ENCODE measurements around the gene DCBLD2. TPM values are rescaled to one million over a fixed set of nuclear protein-coding genes. Genes with fewer than 3 reads are reported as not detected.
"Not testable (repeated sequence)": the region's sequence is repeated elsewhere in the genome, so short reads cannot be mapped to it uniquely, and the experiment has no call there.

The DCBLD2 gene
- total RNA-seq, 2 donors from 2014 or later: 2.5 to 3.6 TPM

DNA sequence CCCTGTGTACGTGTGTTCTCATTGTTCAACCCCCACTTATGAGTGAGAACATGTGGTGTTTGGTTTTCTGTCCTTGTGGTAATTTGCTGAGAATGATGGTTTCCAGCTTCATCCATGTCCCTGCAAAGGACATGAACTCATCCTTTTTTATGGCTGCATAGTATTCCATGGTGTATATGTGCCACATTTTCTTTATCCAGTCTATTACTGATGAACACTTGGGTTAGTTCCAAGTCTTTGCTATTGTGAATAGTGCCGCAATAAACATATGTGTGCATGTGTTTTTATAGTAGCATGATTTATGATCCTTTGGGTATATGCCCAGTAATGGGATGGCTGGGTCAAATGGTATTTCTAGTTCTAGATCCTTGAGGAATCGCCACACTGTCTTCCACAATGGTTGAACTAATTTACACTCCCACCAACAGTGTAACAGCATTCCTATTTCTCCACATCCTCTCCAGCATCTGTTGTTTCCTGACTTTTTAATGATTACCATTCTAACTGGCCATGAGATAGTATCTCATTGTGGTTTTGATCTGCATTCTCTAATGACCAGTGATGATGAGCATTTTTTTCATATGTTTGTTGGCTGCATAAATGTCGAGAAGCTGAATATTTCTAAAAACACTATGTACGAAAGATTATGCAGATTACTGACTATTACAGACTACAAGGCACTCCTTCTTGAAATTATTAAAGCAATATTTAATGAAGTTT, 18.7 kb downstream of the DCBLD2 start:
- H3K27me3 Mint-ChIP-seq; H3K4me3 Mint-ChIP-seq; H3K27ac Mint-ChIP-seq; H3K9me3 Mint-ChIP-seq; H3K4me1 Mint-ChIP-seq; ATAC-seq (replicated peaks); H3K36me3 Mint-ChIP-seq (ENCODE audit: low read depth): not testable (repeated sequence)

DNA sequence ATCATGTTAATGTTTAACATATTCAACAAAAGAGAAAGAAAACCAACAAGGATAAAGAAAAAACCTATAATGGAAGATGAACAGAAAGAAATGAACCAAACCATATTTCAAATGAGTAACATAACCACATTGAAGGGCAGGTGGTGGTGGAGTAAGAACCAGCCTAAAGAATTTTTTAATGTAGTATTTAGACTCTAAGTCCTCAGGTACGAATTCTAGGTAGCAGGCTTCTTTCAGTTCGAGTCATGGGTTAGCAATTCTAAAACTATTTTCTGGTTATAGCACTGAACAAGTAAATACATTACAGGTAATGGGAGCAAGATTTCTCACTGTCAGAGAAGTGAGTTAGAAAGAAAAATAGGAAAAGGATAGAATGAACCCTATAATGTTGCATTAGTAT, 24.4 kb downstream of the DCBLD2 start:
- ATAC-seq (replicated peaks): peak; percentile 56
- Mint-ChIP-seq H3K36me3 (ENCODE audit: low read depth) (no peaks in the 10 kb centered on the region), H3K4me1 (no peaks in the 10 kb centered on the region), H3K27ac (no peak overlapping the region), H3K4me3 (no peak overlapping the region), H3K9me3 (no peaks in the 10 kb centered on the region), H3K27me3 (no peaks in the 10 kb centered on the region)

DNA sequence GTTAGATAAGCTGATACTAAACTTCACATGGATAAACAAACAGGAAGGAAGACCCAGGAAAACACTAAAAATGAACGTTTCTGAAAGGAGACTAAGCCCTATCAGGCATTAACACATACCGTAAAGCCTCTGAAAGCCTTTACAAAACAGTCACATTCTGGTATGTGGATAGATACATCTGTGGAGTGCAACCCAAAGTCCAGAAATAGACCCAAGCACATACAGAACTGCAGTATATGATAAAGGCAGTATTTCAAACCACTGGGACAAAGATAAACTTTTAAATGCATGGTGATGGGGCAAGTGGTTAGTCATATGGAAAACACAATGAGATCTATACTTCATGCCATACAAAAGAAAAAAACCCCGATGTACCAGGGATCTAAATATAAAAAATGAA, 26.0 kb downstream of the DCBLD2 start:
- no peak for ATAC-seq (replicated peaks)
- peaks cover 4% of the 10 kb centered on the region for H3K27me3 Mint-ChIP-seq
- H3K9me3 Mint-ChIP-seq: no peaks in the 10 kb centered on the region
- no peak overlapping the region for H3K27ac Mint-ChIP-seq
- H3K36me3 Mint-ChIP-seq (ENCODE audit: low read depth): no peaks in the 10 kb centered on the region
- no peaks in the 10 kb centered on the region for H3K4me1 Mint-ChIP-seq
- H3K4me3 Mint-ChIP-seq: no peak overlapping the region

DNA sequence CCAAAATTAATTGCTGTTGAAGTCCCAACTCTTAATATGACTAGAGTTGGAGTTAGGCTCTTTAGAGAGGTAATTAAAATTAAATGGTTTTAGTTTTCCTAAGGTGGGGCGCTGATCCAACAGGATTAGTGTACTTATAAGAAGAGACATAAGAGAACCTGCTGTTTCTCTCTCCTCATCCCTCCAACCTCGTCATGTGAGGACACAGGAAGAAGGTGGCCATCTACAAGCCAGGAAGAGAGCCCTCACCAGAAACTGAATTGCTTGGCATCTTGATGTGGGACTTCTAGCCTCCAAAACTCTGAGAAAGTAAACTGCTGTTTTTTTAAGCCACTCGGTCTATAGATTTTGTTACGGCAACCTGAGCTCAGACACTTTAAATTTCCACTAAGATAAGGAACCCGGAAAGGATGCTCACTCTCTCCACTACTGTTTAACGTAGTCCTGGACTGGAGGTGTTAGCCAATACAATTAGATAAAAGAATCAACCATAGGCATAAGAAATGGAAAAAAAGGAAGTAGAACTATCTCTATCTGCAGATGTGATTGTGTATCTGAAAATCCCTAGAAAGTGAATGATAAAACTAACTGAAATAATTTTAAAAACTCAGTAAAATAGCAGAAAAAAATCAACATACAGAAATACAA, 26.8 kb downstream of the DCBLD2 start:
- Mint-ChIP-seq H3K4me1 (no peaks in the 10 kb centered on the region), H3K4me3 (no peak overlapping the region), H3K9me3 (no peaks in the 10 kb centered on the region), H3K27me3 (peaks cover 4% of the 10 kb centered on the region), H3K36me3 (ENCODE audit: low read depth) (no peaks in the 10 kb centered on the region), H3K27ac (no peak overlapping the region)
- ATAC-seq (replicated peaks): no peak

DNA sequence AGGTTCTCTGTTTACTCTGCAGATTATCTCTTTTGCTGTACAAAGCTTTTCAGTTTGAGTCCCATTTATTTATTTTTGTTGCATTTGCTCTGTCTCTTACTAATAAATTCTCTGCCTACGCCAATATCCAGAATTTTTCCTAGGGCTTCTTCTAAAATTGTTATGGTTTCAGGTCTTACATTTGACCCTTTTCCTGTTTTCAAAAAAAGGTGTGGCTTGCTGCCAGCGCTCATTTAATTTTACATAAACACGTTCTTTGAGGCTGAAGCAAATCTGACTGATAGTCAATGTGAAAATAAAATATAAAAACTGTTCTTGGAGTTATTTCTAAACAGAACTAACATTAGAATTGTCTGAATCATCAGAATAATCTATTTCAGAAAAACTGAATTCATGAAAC, 32.1 kb downstream of the DCBLD2 start:
- Mint-ChIP-seq H3K27ac (no peak overlapping the region), H3K4me3 (no peak overlapping the region), H3K4me1 (no peaks in the 10 kb centered on the region), H3K36me3 (ENCODE audit: low read depth) (no peaks in the 10 kb centered on the region), H3K27me3 (peaks cover 4% of the 10 kb centered on the region), H3K9me3 (no peaks in the 10 kb centered on the region)
- ATAC-seq (replicated peaks): no peak

DNA sequence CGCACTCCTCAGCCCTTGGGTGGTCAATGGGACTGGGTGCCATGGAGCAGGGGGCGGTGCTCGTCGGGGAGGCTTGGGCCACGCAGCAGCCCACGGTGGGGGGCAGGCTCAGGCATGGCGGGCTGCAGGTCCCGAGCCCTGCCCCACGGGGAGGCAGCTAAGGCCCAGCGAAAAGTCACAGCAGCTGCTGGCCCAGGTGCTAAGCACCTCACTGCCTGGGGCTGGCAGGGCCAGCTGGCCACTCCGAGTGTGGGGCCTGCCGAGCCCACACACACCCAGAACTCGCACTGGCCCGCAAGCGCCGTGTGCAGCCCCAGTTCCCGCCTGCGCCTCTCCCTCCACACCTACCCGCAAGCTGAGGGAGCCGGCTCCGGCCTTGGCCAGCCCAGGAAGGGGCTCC, 43.5 kb downstream of the DCBLD2 start:
- H3K4me1 Mint-ChIP-seq; H3K27ac Mint-ChIP-seq; H3K27me3 Mint-ChIP-seq; ATAC-seq (replicated peaks); H3K36me3 Mint-ChIP-seq (ENCODE audit: low read depth); H3K4me3 Mint-ChIP-seq: not testable (repeated sequence)
- peaks cover 16% of the 10 kb centered on the region for H3K9me3 Mint-ChIP-seq

DNA sequence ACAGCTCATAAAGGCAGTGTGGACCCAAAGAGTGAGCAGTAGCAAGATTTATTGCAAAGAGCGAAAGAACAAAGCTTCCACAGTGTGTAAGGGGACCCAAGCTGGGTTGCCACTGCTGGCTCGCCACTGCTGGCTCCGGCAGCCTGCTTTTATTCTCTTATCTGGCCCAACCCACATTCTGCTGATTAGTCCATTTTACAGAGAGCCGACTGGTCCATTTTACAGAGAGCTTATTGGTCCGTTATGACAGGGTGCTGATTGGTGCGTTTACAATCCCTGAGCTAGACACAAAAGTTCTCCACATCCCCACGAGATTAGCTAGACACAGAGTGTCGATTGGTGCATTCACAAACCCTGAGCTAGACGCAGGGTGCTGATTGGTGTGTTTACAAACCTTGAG, 44.2 kb downstream of the DCBLD2 start:
- not testable (repeated sequence) for H3K4me1 Mint-ChIP-seq; ATAC-seq (replicated peaks); H3K27ac Mint-ChIP-seq; H3K27me3 Mint-ChIP-seq; H3K36me3 Mint-ChIP-seq (ENCODE audit: low read depth); H3K4me3 Mint-ChIP-seq
- H3K9me3 Mint-ChIP-seq: peaks cover 16% of the 10 kb centered on the region

DNA sequence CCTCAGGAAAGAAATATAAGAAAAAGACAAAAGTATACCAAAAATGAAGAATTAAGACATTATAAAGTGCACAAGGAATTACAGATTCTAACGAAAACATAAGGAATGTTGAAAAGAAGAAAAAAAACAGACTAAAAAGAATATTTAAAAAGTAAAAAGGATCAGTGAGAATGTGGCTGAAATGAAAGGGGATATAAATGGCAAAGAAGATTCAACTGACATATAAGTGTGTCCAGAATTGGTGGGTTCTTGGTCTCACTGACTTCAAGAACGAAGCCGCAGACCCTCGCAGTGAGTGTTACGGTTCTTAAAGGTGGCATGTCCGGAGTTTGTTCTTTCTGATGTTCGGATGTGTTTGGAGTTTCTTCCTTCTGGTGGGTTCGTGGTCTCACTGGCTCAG, 44.8 kb downstream of the DCBLD2 start:
- H3K4me3 Mint-ChIP-seq: no peak overlapping the region
- H3K27ac Mint-ChIP-seq: no peak overlapping the region
- H3K36me3 Mint-ChIP-seq (ENCODE audit: low read depth): no peaks in the 10 kb centered on the region
- no peaks in the 10 kb centered on the region for H3K27me3 Mint-ChIP-seq
- H3K9me3 Mint-ChIP-seq: peaks cover 14% of the 10 kb centered on the region
- H3K4me1 Mint-ChIP-seq: no peaks in the 10 kb centered on the region
- ATAC-seq (replicated peaks): no peak

DNA sequence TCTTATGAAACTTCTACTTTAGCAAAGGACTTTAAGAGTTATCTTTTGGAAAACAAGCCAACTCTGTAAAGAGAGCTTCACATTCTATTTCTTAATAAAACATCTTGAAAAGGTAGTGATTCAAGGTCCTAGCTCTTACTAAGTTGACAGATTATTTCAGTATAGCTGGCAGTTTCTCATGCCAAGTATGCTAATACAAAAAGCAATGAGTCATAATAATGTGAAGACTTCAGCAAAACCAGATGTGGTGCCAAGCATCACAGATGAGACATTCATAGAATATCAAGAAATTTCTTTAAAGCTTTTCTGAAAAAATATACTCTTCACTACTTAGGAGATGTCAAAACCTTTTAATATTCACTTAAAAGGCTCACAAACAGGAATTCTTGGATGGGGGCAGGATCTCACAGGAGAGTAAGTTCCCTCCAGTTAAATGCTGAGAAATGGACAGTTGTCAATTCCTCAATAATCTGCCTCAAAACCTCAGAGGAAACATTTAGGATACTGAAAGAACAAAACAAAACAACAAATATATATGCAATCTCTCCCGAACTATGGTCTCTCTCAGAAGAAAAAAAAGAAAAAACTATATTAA, 45.6 kb downstream of the DCBLD2 start:
- Mint-ChIP-seq H3K27me3 (no peaks in the 10 kb centered on the region), H3K9me3 (peaks cover 9% of the 10 kb centered on the region), H3K36me3 (ENCODE audit: low read depth) (no peaks in the 10 kb centered on the region), H3K4me1 (no peaks in the 10 kb centered on the region), H3K4me3 (no peak overlapping the region), H3K27ac (no peak overlapping the region)
- ATAC-seq (replicated peaks): no peak

DNA sequence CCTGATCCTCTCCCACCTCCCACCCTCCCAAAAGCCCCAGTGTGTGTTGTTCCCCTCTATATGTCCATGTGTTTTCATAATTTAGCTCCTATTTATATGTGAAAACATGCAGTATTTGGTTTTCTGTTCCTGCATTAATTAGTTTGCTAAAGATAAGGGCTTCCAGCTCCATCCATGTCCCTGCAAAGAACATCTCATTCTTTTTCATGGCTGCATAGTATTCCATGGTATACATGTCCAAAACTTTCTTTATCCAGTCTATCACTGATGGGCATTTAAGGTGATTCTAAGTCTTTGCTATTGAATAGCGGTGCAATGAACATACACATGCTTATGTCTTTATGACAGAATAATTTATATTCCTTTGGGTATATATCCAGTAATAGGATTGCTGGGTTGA, 53.4 kb downstream of the DCBLD2 start:
- H3K4me3 Mint-ChIP-seq: no peak overlapping the region
- no peaks in the 10 kb centered on the region for H3K4me1 Mint-ChIP-seq
- no peaks in the 10 kb centered on the region for H3K36me3 Mint-ChIP-seq (ENCODE audit: low read depth)
- no peaks in the 10 kb centered on the region for H3K27me3 Mint-ChIP-seq
- no peaks in the 10 kb centered on the region for H3K9me3 Mint-ChIP-seq
- no peak overlapping the region for H3K27ac Mint-ChIP-seq
- ATAC-seq (replicated peaks): no peak

DNA sequence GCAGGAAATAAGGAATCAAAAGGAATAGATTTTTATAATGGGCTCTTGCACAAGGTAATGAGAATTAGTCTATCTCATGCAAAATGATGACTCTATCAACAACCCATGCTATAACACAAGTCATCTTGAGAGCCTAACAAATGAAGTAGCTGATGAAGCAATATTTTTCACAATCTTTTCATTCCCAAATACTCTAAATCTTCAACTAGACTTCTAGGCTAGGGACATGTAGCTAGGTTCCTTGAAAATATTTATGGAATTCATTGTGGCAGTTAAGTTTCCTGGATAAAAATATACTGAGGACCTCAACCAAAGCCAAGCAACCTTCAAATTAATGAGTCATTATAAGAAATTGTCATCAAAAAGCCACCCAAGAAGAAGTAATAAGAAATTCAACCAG, 55.4 kb downstream of the DCBLD2 start:
- Mint-ChIP-seq H3K27ac (no peak overlapping the region), H3K27me3 (no peaks in the 10 kb centered on the region), H3K4me1 (no peaks in the 10 kb centered on the region), H3K36me3 (ENCODE audit: low read depth) (no peaks in the 10 kb centered on the region), H3K4me3 (no peak overlapping the region), H3K9me3 (no peaks in the 10 kb centered on the region)
- ATAC-seq (replicated peaks): no peak

DNA sequence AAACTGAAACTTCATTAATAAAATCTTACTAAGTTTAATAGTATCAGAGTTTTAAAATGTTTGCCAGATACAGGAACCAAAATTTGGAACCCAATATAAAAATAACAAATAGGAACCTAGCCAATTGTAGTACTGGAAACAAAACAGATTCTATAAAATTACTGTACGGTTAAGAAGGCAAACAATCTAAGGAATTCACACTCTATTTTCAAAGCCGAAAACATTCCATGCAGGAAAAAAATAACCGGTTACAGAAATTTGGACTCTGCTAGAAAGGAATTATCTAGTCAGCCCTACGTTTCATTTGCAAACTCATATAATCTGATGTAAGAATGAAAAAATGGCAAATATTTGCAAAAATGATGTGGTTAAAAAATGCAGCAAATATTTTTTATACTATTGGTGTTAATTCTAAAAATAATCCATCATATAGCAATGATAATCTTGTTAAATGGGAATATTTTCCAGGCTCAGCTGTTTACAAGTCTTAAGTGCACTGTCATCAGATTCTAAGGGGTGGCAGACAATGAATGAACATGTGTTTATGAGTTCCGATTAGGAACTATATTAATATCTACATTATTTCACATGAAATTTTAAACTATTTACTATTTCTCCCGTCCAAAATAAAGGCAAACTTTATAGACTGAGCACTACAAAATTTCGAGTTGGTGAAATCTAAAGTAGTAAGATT, 58.1 kb downstream of the DCBLD2 start:
- Mint-ChIP-seq H3K9me3 (peaks cover 4% of the 10 kb centered on the region), H3K36me3 (ENCODE audit: low read depth) (no peaks in the 10 kb centered on the region), H3K4me3 (no peak overlapping the region), H3K27ac (no peak overlapping the region), H3K4me1 (no peaks in the 10 kb centered on the region), H3K27me3 (no peaks in the 10 kb centered on the region)
- ATAC-seq (replicated peaks): no peak

DNA sequence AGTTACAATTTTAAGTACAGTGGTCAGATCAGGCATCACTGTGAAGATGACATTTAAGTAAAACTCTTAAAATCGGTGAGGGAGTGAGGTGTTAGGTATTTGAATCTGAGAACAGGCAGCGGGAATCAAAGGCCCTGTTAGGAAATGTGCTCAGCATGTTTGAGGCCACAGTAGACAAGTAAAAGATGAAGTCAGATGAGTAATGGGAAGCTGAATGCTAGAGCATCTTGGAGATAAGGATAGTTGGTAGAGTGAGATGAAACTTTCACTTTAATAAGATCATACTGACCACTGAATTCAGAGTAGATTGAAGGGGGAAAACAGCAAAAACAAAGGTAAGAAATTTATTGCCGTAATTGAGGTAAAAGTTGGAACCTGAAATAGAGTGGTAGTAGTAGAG, 61.6 kb downstream of the DCBLD2 start:
- Mint-ChIP-seq H3K27me3 (no peaks in the 10 kb centered on the region), H3K4me3 (no peak overlapping the region)
- ATAC-seq (replicated peaks): no peak

DNA sequence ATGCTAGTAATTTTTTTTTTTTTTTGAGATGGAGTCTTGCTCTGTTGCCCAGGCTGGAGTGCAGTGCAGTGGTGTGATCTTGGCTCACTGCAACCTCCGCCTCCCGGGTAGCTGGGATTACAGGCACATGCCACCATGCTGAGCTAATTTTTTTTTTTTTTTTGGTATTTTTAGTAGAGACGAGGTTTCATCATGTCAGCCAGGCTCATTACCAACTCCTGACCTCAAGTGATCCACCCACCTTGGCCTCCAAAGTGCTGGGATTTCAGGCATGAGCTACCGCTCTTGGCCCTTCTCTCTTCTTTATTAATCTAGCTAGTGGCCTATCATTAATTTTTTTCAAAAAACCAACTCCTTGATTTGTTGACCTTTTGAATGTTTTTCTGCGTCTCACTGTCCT, 70.4 kb downstream of the DCBLD2 start:
- H3K4me3 Mint-ChIP-seq; H3K36me3 Mint-ChIP-seq (ENCODE audit: low read depth): not testable (repeated sequence)

More for the DNA sequence above, 61.6 kb downstream of the DCBLD2 start:
- peaks cover 4% of the 10 kb centered on the region for H3K9me3 Mint-ChIP-seq
- no peak overlapping the region for H3K27ac Mint-ChIP-seq
- H3K4me1 Mint-ChIP-seq: no peaks in the 10 kb centered on the region
- no peaks in the 10 kb centered on the region for H3K36me3 Mint-ChIP-seq (ENCODE audit: low read depth)

More for the DNA sequence above, 70.4 kb downstream of the DCBLD2 start:
- H3K27ac Mint-ChIP-seq; H3K9me3 Mint-ChIP-seq; H3K4me1 Mint-ChIP-seq; H3K27me3 Mint-ChIP-seq; ATAC-seq (replicated peaks): not testable (repeated sequence)

Data from activated T-helper 17 cell treated with anti-CD3 and anti-CD28 coated beads, Interleukin-2, amount 50 U/mL, for 72 hours (primary cell).